Endodermal cell (in vitro differentiated cells): ENCODE results near the gene AMMECR1. TPM values are rescaled to one million over a fixed set of nuclear protein-coding genes. Genes with fewer than 3 reads are reported as not detected.

Experiments
- DNase-seq: peaks from one replicate; pipeline ENCODE4 v3.0.0-alpha.2; 2017
- H3K27ac ChIP-seq: 2 replicates; pipeline ENCODE4 v1.5.1; 2013; ENCODE audit warnings: mild to moderate bottlenecking, low read depth, low read length, moderate library complexity
- H3K27me3 ChIP-seq: 2 replicates; pipeline ENCODE4 v1.6.1; 2013; ENCODE audit warnings: mild to moderate bottlenecking, low read length, moderate library complexity; ENCODE audit not compliant: insufficient read depth, control insufficient read depth, poor library complexity, severe bottlenecking
- H3K36me3 ChIP-seq: 2 replicates; pipeline ENCODE4 v1.7.0; 2013; ENCODE audit warnings: mild to moderate bottlenecking, low read length, moderate library complexity; ENCODE audit not compliant: control insufficient read depth, insufficient read depth
- H3K4me1 ChIP-seq: one replicate; pipeline ENCODE4 v1.7.0; 2013; ENCODE audit warnings: low read length; ENCODE audit not compliant: control insufficient read depth, insufficient read depth
- H3K4me3 ChIP-seq: 2 replicates; pipeline ENCODE4 v1.5.1; 2013; ENCODE audit warnings: mild to moderate bottlenecking, low read length, moderate library complexity
- H3K9ac ChIP-seq: 2 replicates; pipeline ENCODE4 v1.6.1; 2013; ENCODE audit warnings: mild to moderate bottlenecking, low read length, moderate library complexity; ENCODE audit not compliant: poor library complexity, severe bottlenecking; ENCODE audit errors: extremely low read depth
- H3K9me3 ChIP-seq: 2 replicates; pipeline ENCODE4 v1.6.1; 2013; ENCODE audit warnings: mild to moderate bottlenecking, low read length, moderate library complexity; ENCODE audit not compliant: control insufficient read depth
- H3K27ac Mint-ChIP-seq: 2 replicates; pipeline ENCODE4 v1.8.0; 2020; ENCODE audit warnings: mixed read lengths
- H3K27me3 Mint-ChIP-seq: 2 replicates; pipeline ENCODE4 v1.8.0; 2021; ENCODE audit warnings: mild to moderate bottlenecking, mixed read lengths; ENCODE audit not compliant: insufficient read depth
- H3K36me3 Mint-ChIP-seq: 2 replicates; pipeline ENCODE4 v1.8.0; 2020; ENCODE audit warnings: low read depth, mixed read lengths
- H3K4me1 Mint-ChIP-seq: 2 replicates; pipeline ENCODE4 v1.8.0; 2020; ENCODE audit warnings: mixed read lengths
- H3K4me3 Mint-ChIP-seq: 2 replicates; pipeline ENCODE4 v1.8.0; 2020; ENCODE audit warnings: mild to moderate bottlenecking, moderate library complexity, mixed read lengths
- H3K9me3 Mint-ChIP-seq: 2 replicates; pipeline ENCODE4 v1.8.0; 2020; ENCODE audit warnings: mild to moderate bottlenecking, mixed read lengths
- whole genome bisulfite sequencing, 2 experiments: methylation state at CpG; one replicate each; pipeline versions ENCODE4 v1.1.5 to v1.1.7; 2013; ENCODE audit warnings: missing lambda C conversion rate in 2 of 2, mixed read lengths in 1 of 2; ENCODE audit not compliant: insufficient coverage in 1 of 2, insufficient read length in 1 of 2; 5-methylcytosine and 5-hydroxymethylcytosine counted together
- total RNA-seq, 2 donors: library from RNA; stranded (reverse); fragmentation: NEBNext Ultra II Directional in 1 of 2; extraction: Animal tissue kit (Norgen Biotek cat#: 25700) in 1 of 2; gene quantifications; 2 replicates in 1 of 2; 3 replicates in 1 of 2; pipeline ENCODE4 v1.2.1, GENCODE V29; 2021
- TF ChIP-seq, protein P1 (sequence below): fragments of 200-600 bp; sonication (generic); conservative IDR thresholded peaks from 2 replicates; pipeline ENCODE4 v1.5.0; 2021; ENCODE audit warnings: antibody characterized with exemption, mild to moderate bottlenecking

The AMMECR1 gene
- total RNA-seq, 2 donors from 2014 or later, result 26.8 to 62.2 TPM

GRCh38 chrX:110175146-110175545, 142.7 kb downstream of the AMMECR1 start:
- Histone ChIP-seq H3K36me3 (no peaks in the 10 kb centered on the region), H3K27me3 (no peaks in the 10 kb centered on the region), H3K4me3 (no peak overlapping the region), H3K9ac (no peak overlapping the region), H3K9me3 (no peaks in the 10 kb centered on the region), H3K4me1 (no peaks in the 10 kb centered on the region), H3K27ac (no peak overlapping the region)
- H3K36me3 Mint-ChIP-seq, result peaks cover 35% of the 10 kb centered on the region
- no peaks in the 10 kb centered on the region for H3K9me3 Mint-ChIP-seq
- DNase-seq, result peak; percentile 29
- H3K27me3 Mint-ChIP-seq, result no peaks in the 10 kb centered on the region
- H3K4me1 Mint-ChIP-seq, result peaks cover 6% of the 10 kb centered on the region
- WGBS, 2 experiments, result 86 to 100% methylated on average over 2 to 4 of the region's 4 CpGs
- H3K27ac Mint-ChIP-seq, result no peak overlapping the region
- no peak overlapping the region for H3K4me3 Mint-ChIP-seq
- TF ChIP-seq, protein P1, sequence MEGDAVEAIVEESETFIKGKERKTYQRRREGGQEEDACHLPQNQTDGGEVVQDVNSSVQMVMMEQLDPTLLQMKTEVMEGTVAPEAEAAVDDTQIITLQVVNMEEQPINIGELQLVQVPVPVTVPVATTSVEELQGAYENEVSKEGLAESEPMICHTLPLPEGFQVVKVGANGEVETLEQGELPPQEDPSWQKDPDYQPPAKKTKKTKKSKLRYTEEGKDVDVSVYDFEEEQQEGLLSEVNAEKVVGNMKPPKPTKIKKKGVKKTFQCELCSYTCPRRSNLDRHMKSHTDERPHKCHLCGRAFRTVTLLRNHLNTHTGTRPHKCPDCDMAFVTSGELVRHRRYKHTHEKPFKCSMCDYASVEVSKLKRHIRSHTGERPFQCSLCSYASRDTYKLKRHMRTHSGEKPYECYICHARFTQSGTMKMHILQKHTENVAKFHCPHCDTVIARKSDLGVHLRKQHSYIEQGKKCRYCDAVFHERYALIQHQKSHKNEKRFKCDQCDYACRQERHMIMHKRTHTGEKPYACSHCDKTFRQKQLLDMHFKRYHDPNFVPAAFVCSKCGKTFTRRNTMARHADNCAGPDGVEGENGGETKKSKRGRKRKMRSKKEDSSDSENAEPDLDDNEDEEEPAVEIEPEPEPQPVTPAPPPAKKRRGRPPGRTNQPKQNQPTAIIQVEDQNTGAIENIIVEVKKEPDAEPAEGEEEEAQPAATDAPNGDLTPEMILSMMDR, result no peak

DNA sequence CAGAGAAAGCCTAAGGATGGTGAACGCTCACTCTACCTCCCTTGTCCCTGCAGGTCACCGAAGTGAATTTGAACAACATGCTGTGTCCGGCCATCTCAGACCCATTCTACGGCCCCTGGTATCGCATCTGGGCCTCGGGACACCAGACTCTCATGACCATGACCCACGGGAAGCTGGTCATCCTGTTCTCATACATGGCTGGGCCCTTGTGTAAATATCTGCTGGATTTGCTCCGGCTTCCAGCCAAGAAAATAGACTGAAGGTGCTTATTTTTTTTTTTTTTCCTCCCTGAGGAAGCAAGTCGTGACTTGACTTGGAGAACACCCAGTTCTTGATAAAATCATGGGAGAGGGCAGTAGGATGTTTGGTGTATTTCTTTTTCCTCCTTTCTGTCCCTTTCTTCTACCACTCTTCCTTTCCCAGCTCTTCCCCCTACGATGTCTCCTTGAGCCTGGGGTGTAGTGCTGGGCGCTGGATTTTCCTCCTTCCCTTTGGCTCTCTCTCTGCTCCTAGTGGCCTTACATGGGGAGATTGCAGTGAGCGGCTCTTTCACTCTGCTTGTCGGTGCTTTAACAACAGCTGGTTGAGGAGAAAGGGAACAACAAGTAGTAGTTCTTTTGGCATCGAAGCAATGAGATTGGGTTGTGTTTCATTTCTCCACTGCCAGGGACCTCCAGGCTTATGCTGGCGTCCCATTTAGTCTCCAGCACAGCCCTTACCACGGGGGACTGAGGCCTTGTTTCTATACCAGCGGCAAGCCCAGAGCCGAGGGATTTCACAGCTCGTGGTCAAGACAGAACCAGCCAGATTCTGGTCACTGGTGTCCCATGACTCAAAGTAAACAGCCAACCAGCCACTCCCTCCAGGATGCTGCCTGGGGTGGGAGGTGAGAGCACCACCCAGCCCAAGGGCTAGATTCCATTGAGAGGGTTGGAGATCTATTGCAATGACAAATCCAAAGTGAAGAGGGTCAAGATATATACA, 144.4 kb downstream of the AMMECR1 start:
- H3K9ac ChIP-seq, result no peak overlapping the region
- no peaks in the 10 kb centered on the region for H3K9me3 ChIP-seq
- Mint-ChIP-seq H3K4me3 (no peak overlapping the region), H3K27ac (no peak overlapping the region), H3K36me3 (peaks cover 35% of the 10 kb centered on the region), H3K9me3 (no peaks in the 10 kb centered on the region), H3K27me3 (no peaks in the 10 kb centered on the region), H3K4me1 (peaks cover 6% of the 10 kb centered on the region)
- H3K36me3 ChIP-seq, result no peaks in the 10 kb centered on the region
- peak; percentile 40 for DNase-seq
- no peak overlapping the region for H3K27ac ChIP-seq
- H3K4me1 ChIP-seq, result no peaks in the 10 kb centered on the region
- TF ChIP-seq, protein P1, result no peak
- WGBS, 2 experiments, result 94 to 100% methylated on average over 2 to 18 of the region's 19 CpGs
- H3K27me3 ChIP-seq, result no peaks in the 10 kb centered on the region
- no peak overlapping the region for H3K4me3 ChIP-seq

GRCh38 chrX:110172215-110172614, 145.7 kb downstream of the AMMECR1 start:
- Mint-ChIP-seq H3K4me3 (no peak overlapping the region), H3K36me3 (peaks cover 35% of the 10 kb centered on the region), H3K27me3 (no peaks in the 10 kb centered on the region), H3K4me1 (peaks cover 11% of the 10 kb centered on the region), H3K9me3 (no peaks in the 10 kb centered on the region), H3K27ac (no peak overlapping the region)
- H3K4me3 ChIP-seq, result no peak overlapping the region
- H3K27ac ChIP-seq, result no peak overlapping the region
- H3K36me3 ChIP-seq, result no peaks in the 10 kb centered on the region
- TF ChIP-seq, protein P1, result no peak
- H3K27me3 ChIP-seq, result no peaks in the 10 kb centered on the region
- DNase-seq, result peak; percentile 24
- H3K9me3 ChIP-seq, result no peaks in the 10 kb centered on the region
- no peak overlapping the region for H3K9ac ChIP-seq
- no peaks in the 10 kb centered on the region for H3K4me1 ChIP-seq
- 93 to 100% methylated on average over 3 to 10 of the region's 10 CpGs for WGBS, 2 experiments
